H1 (cell line): Measurements from ENCODE around the gene ATG16L2. TPM values are rescaled to one million over a fixed set of nuclear protein-coding genes. Genes with fewer than 3 reads are reported as not detected.

Experiments
- CBX5 ChIP-seq: fragments of 300-800, 300-1000 bp; sonication (generic); IDR thresholded peaks from 2 replicates; pipeline ENCODE4 v1.7.1; 2016; ENCODE audit warnings: antibody characterized with exemption, low read length, low read depth
- CHD1 ChIP-seq: IDR thresholded peaks from 2 replicates; pipeline ENCODE4 v1.6.1; 2012; ENCODE audit warnings: low read depth, low read length, improper control_type of control experiment
- SUZ12 ChIP-seq: fragments of 200-600 bp; sonication (generic); IDR thresholded peaks from 2 replicates; pipeline ENCODE4 v1.6.1; 2012; ENCODE audit warnings: mild to moderate bottlenecking, inconsistent platforms, low read length, moderate library complexity, mixed read lengths
- ZNF274 ChIP-seq: IDR thresholded peaks from 2 replicates; pipeline ENCODE4 v1.7.0; 2012; ENCODE audit warnings: low read length, borderline replicate concordance; ENCODE audit errors: extremely low read depth
- polyA plus RNA-seq, 7 experiments: library from polyadenylated mRNA; depleted of rRNA in 3 of 7; stranded (reverse) in 5 of 7; unstranded in 2 of 7; fragments of >200 nt in 5 of 7; fragments of 200-250 nt in 2 of 7; gene quantifications; 1 replicate in 5 of 7; 2 replicates in 1 of 7; 4 replicates in 1 of 7; pipeline versions ENCODE4 v1.2.1 to v1.2.3, GENCODE V29; 2011 to 2013; ENCODE audit warnings: missing spikeins in 2 of 7, mixed read lengths in 2 of 7
- total RNA-seq: library from RNA; stranded (reverse); fragmentation: NEBNext Ultra II Directional; extraction: Animal tissue kit (Norgen Biotek cat#: 25700); gene quantifications from 2 replicates; pipeline ENCODE4 v1.2.1, GENCODE V29; 2021
- TF ChIP-seq, protein P1 (sequence below): fragments of 300-600 bp; sonication (generic); IDR thresholded peaks from 2 replicates; pipeline ENCODE4 v1.7.1; 2012; ENCODE audit warnings: low read length, moderate library complexity, mild to moderate bottlenecking, inconsistent platforms; ENCODE audit not compliant: insufficient replicate concordance

ATG16L2 gene
- total and polyA plus RNA-seq, 2 of the 8 experiments (the other 6 are each of a cell fraction or from before 2014, with no cell fraction given), result 11.0 to 18.5 TPM

DNA sequence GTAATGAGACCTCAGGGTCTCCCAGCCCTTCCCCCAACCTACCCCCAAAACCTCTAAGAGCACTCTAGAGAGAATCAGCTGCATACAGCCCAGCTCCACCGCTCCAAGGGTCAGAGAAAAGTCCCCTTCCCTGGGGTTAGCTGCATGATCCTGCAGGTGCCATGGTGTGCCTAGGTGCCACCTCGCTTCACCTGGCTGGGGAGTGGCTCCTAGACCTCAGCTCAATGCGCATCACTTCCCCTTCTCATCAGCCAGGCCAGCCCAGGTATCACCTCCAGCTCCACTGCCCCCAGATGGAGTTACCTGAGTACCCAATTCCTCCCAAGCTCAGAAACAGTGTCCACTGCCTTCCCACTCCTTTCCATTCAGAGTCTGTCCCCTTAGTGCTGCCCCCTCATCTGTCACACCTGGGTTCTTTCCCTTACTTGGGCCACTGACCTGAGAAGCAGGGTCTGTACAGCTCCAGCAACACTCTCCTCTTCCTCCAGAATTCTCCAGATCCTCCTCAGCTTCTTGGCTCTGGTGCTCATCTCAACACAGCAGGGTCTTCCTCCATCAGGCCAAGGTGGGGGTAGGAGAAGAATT, 21.7 kb upstream of the ATG16L2 start (continued):
- no peak for TF ChIP-seq CBX5
- TF ChIP-seq, protein P1, sequence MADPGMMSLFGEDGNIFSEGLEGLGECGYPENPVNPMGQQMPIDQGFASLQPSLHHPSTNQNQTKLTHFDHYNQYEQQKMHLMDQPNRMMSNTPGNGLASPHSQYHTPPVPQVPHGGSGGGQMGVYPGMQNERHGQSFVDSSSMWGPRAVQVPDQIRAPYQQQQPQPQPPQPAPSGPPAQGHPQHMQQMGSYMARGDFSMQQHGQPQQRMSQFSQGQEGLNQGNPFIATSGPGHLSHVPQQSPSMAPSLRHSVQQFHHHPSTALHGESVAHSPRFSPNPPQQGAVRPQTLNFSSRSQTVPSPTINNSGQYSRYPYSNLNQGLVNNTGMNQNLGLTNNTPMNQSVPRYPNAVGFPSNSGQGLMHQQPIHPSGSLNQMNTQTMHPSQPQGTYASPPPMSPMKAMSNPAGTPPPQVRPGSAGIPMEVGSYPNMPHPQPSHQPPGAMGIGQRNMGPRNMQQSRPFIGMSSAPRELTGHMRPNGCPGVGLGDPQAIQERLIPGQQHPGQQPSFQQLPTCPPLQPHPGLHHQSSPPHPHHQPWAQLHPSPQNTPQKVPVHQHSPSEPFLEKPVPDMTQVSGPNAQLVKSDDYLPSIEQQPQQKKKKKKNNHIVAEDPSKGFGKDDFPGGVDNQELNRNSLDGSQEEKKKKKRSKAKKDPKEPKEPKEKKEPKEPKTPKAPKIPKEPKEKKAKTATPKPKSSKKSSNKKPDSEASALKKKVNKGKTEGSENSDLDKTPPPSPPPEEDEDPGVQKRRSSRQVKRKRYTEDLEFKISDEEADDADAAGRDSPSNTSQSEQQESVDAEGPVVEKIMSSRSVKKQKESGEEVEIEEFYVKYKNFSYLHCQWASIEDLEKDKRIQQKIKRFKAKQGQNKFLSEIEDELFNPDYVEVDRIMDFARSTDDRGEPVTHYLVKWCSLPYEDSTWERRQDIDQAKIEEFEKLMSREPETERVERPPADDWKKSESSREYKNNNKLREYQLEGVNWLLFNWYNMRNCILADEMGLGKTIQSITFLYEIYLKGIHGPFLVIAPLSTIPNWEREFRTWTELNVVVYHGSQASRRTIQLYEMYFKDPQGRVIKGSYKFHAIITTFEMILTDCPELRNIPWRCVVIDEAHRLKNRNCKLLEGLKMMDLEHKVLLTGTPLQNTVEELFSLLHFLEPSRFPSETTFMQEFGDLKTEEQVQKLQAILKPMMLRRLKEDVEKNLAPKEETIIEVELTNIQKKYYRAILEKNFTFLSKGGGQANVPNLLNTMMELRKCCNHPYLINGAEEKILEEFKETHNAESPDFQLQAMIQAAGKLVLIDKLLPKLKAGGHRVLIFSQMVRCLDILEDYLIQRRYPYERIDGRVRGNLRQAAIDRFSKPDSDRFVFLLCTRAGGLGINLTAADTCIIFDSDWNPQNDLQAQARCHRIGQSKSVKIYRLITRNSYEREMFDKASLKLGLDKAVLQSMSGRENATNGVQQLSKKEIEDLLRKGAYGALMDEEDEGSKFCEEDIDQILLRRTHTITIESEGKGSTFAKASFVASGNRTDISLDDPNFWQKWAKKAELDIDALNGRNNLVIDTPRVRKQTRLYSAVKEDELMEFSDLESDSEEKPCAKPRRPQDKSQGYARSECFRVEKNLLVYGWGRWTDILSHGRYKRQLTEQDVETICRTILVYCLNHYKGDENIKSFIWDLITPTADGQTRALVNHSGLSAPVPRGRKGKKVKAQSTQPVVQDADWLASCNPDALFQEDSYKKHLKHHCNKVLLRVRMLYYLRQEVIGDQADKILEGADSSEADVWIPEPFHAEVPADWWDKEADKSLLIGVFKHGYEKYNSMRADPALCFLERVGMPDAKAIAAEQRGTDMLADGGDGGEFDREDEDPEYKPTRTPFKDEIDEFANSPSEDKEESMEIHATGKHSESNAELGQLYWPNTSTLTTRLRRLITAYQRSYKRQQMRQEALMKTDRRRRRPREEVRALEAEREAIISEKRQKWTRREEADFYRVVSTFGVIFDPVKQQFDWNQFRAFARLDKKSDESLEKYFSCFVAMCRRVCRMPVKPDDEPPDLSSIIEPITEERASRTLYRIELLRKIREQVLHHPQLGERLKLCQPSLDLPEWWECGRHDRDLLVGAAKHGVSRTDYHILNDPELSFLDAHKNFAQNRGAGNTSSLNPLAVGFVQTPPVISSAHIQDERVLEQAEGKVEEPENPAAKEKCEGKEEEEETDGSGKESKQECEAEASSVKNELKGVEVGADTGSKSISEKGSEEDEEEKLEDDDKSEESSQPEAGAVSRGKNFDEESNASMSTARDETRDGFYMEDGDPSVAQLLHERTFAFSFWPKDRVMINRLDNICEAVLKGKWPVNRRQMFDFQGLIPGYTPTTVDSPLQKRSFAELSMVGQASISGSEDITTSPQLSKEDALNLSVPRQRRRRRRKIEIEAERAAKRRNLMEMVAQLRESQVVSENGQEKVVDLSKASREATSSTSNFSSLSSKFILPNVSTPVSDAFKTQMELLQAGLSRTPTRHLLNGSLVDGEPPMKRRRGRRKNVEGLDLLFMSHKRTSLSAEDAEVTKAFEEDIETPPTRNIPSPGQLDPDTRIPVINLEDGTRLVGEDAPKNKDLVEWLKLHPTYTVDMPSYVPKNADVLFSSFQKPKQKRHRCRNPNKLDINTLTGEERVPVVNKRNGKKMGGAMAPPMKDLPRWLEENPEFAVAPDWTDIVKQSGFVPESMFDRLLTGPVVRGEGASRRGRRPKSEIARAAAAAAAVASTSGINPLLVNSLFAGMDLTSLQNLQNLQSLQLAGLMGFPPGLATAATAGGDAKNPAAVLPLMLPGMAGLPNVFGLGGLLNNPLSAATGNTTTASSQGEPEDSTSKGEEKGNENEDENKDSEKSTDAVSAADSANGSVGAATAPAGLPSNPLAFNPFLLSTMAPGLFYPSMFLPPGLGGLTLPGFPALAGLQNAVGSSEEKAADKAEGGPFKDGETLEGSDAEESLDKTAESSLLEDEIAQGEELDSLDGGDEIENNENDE, result no peak
- no peak for TF ChIP-seq SUZ12
- no peak for TF ChIP-seq ZNF274
- no peak for TF ChIP-seq CHD1
